SK-N-SH treated with all-trans-retinoic acid at 6 μM for 48 hours (cell line): ENCODE data around the gene TFPT.

Experiments
- ATAC-seq: fragments of 200-7000 bp; cut with Tn5 transposase; 3 replicates; pipeline ENCODE4 v1.9.1; 2020; ENCODE audit warnings: mild to moderate bottlenecking, moderate library complexity
- ARNTL ChIP-seq: fragments of 450-650 bp; formaldehyde crosslinking; IDR thresholded peaks from 2 replicates; pipeline ENCODE4 v1.5.0; 2020; ENCODE audit warnings: low read depth, mild to moderate bottlenecking, moderate library complexity, borderline replicate concordance
- BACH2 ChIP-seq: fragments of 250-450 bp; sonication (Bioruptor Pico); IDR thresholded peaks from 2 replicates; pipeline ENCODE4 v1.9.0; 2021; ENCODE audit warnings: mild to moderate bottlenecking, borderline replicate concordance
- CSDC2 ChIP-seq: fragments of 250-450 bp; sonication (Bioruptor Pico); IDR thresholded peaks from 2 replicates; pipeline ENCODE4 v1.5.0; 2020; ENCODE audit warnings: mild to moderate bottlenecking, moderate library complexity
- ESRRG ChIP-seq: fragments of 250-450 bp; sonication (Bioruptor Pico); IDR thresholded peaks from 2 replicates; pipeline ENCODE4 v1.6.1; 2021; ENCODE audit warnings: mild to moderate bottlenecking
- GLIS3 ChIP-seq: fragments of 250-450 bp; sonication (Bioruptor Pico); IDR thresholded peaks from 2 replicates; pipeline ENCODE4 v1.5.0; 2020; ENCODE audit warnings: mild to moderate bottlenecking, moderate library complexity
- OSR1 ChIP-seq: fragments of 250-450 bp; sonication (Bioruptor Pico); IDR thresholded peaks from 2 replicates; pipeline ENCODE4 v1.8.0; 2022; ENCODE audit warnings: moderate library complexity, mild to moderate bottlenecking, inconsistent platforms
- PPARA ChIP-seq: fragments of 250-450 bp; sonication (Bioruptor Pico); IDR thresholded peaks from 2 replicates; pipeline ENCODE4 v1.5.0; 2020; ENCODE audit warnings: mild to moderate bottlenecking, borderline replicate concordance
- RARB ChIP-seq: fragments of 250-450 bp; sonication (Bioruptor Pico); IDR thresholded peaks from 2 replicates; pipeline ENCODE4 v1.8.0; 2021; ENCODE audit warnings: mild to moderate bottlenecking, moderate library complexity
- SNAI2 ChIP-seq: fragments of 250-450 bp; sonication (Bioruptor Pico); IDR thresholded peaks from 2 replicates; pipeline ENCODE4 v1.5.0; 2020; ENCODE audit warnings: mild to moderate bottlenecking, moderate library complexity
- TCF4 ChIP-seq: fragments of 250-450 bp; sonication (Bioruptor Pico); IDR thresholded peaks from 2 replicates; pipeline ENCODE4 v1.8.0; 2021; ENCODE audit warnings: mild to moderate bottlenecking, moderate library complexity, borderline replicate concordance
- TOX ChIP-seq: fragments of 250-450 bp; sonication (Bioruptor Pico); IDR thresholded peaks from 2 replicates; pipeline ENCODE4 v1.8.0; 2021; ENCODE audit warnings: mild to moderate bottlenecking, moderate library complexity, borderline replicate concordance
- ZC3H10 ChIP-seq: fragments of 250-450 bp; sonication (Bioruptor Pico); IDR thresholded peaks from 2 replicates; pipeline ENCODE4 v1.5.1; 2021; ENCODE audit warnings: mild to moderate bottlenecking, moderate library complexity
- ZFP3 ChIP-seq: fragments of 250-450 bp; sonication (Bioruptor Pico); IDR thresholded peaks from 2 replicates; pipeline ENCODE4 v1.5.0; 2020; ENCODE audit warnings: mild to moderate bottlenecking, moderate library complexity
- ZFP30 ChIP-seq: fragments of 450-650 bp; formaldehyde crosslinking; IDR thresholded peaks from 2 replicates; pipeline ENCODE4 v1.5.0; 2022; ENCODE audit warnings: mild to moderate bottlenecking, moderate library complexity
- ZNF565 ChIP-seq: fragments of 450-650 bp; formaldehyde crosslinking; conservative IDR thresholded peaks from 2 replicates; pipeline ENCODE4 v1.5.0; 2020; ENCODE audit warnings: low read depth, mild to moderate bottlenecking, moderate library complexity
- ZNF70 ChIP-seq: fragments of 450-650 bp; formaldehyde crosslinking; IDR thresholded peaks from 2 replicates; pipeline ENCODE4 v1.5.0; 2020; ENCODE audit warnings: mild to moderate bottlenecking, moderate library complexity
- ZNF8 ChIP-seq: fragments of 450-650 bp; formaldehyde crosslinking; IDR thresholded peaks from 2 replicates; pipeline ENCODE4 v1.5.0; 2020; ENCODE audit warnings: mild to moderate bottlenecking, moderate library complexity
- TF ChIP-seq, protein P1 (sequence below): fragments of 250-450 bp; sonication (Bioruptor Pico); IDR thresholded peaks from 2 replicates; pipeline ENCODE4 v1.8.0; 2020; ENCODE audit warnings: mild to moderate bottlenecking, moderate library complexity, borderline replicate concordance
- TF ChIP-seq, protein P2 (sequence below): fragments of 250-450 bp; sonication (Bioruptor Pico); IDR thresholded peaks from 2 replicates; pipeline ENCODE4 v1.5.0; 2020; ENCODE audit warnings: mild to moderate bottlenecking, moderate library complexity
- TF ChIP-seq, protein P3 (sequence below): fragments of 250-450 bp; sonication (Bioruptor Pico); IDR thresholded peaks from 2 replicates; pipeline ENCODE4 v1.8.0; 2021; ENCODE audit warnings: low read depth, mild to moderate bottlenecking, moderate library complexity, borderline replicate concordance
- TF ChIP-seq, protein P4 (sequence below): fragments of 250-450 bp; sonication (Bioruptor Pico); IDR thresholded peaks from 2 replicates; pipeline ENCODE4 v1.5.1; 2021; ENCODE audit warnings: mild to moderate bottlenecking, moderate library complexity

The TFPT gene

DNA sequence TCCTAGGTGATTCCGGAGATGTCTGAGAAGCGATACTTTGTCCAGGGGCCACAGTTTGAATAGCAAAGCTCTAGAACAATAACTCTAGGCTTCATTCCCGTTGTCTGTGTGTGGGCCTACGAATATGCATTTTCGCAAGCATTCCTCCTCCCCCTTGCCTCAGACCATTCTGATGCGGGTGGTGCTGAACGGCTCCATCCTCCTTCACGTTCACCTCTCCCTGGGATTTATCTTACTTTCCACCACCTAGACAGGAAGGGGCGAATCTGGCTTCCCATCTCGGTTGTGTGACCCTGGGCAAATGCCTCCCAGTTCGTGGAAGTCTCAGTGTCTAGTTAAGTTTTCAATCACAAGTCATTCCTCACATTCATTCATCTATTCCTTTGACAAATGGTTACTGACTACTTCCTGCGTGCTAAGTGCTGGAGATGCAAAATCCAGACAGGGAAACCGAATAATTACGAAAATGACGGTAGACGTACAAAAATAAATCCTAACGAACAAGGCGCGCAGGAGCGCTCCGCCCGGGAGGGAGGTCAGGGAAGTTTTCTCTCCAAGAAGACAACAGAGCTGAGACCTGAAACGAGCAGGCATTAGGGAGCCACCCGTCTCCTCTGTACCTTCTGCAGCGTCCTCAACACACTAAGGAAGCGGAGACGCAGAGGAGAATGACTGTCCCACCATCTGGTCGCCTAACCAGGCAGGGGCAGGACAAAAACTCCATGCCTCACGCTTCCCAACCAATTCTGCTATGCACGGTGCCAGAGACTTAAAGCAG lies 20.8 kb upstream of the TFPT start:
- TF ChIP-seq, protein P1, sequence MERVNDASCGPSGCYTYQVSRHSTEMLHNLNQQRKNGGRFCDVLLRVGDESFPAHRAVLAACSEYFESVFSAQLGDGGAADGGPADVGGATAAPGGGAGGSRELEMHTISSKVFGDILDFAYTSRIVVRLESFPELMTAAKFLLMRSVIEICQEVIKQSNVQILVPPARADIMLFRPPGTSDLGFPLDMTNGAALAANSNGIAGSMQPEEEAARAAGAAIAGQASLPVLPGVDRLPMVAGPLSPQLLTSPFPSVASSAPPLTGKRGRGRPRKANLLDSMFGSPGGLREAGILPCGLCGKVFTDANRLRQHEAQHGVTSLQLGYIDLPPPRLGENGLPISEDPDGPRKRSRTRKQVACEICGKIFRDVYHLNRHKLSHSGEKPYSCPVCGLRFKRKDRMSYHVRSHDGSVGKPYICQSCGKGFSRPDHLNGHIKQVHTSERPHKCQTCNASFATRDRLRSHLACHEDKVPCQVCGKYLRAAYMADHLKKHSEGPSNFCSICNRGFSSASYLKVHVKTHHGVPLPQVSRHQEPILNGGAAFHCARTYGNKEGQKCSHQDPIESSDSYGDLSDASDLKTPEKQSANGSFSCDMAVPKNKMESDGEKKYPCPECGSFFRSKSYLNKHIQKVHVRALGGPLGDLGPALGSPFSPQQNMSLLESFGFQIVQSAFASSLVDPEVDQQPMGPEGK (CRISPR knock-in tag), result no peak
- TF ChIP-seq, protein P2, sequence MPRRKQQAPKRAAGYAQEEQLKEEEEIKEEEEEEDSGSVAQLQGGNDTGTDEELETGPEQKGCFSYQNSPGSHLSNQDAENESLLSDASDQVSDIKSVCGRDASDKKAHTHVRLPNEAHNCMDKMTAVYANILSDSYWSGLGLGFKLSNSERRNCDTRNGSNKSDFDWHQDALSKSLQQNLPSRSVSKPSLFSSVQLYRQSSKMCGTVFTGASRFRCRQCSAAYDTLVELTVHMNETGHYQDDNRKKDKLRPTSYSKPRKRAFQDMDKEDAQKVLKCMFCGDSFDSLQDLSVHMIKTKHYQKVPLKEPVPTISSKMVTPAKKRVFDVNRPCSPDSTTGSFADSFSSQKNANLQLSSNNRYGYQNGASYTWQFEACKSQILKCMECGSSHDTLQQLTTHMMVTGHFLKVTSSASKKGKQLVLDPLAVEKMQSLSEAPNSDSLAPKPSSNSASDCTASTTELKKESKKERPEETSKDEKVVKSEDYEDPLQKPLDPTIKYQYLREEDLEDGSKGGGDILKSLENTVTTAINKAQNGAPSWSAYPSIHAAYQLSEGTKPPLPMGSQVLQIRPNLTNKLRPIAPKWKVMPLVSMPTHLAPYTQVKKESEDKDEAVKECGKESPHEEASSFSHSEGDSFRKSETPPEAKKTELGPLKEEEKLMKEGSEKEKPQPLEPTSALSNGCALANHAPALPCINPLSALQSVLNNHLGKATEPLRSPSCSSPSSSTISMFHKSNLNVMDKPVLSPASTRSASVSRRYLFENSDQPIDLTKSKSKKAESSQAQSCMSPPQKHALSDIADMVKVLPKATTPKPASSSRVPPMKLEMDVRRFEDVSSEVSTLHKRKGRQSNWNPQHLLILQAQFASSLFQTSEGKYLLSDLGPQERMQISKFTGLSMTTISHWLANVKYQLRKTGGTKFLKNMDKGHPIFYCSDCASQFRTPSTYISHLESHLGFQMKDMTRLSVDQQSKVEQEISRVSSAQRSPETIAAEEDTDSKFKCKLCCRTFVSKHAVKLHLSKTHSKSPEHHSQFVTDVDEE (CRISPR knock-in tag), result no peak
- TF ChIP-seq PPARA (no peak), ZC3H10 (no peak), ZFP3 (CRISPR knock-in tag) (no peak), ZNF565 (CRISPR knock-in tag) (no peak), ZNF8 (CRISPR knock-in tag) (no peak), SNAI2 (CRISPR knock-in tag) (no peak), OSR1 (no peak), TCF4 (CRISPR knock-in tag) (no peak), ESRRG (CRISPR knock-in tag) (no peak), CSDC2 (no peak), ARNTL (CRISPR knock-in tag) (no peak), ZNF70 (CRISPR knock-in tag) (no peak)
- TF ChIP-seq, protein P3, sequence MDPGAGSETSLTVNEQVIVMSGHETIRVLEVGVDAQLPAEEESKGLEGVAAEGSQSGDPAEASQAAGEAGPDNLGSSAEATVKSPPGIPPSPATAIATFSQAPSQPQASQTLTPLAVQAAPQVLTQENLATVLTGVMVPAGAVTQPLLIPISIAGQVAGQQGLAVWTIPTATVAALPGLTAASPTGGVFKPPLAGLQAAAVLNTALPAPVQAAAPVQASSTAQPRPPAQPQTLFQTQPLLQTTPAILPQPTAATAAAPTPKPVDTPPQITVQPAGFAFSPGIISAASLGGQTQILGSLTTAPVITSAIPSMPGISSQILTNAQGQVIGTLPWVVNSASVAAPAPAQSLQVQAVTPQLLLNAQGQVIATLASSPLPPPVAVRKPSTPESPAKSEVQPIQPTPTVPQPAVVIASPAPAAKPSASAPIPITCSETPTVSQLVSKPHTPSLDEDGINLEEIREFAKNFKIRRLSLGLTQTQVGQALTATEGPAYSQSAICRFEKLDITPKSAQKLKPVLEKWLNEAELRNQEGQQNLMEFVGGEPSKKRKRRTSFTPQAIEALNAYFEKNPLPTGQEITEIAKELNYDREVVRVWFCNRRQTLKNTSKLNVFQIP (CRISPR knock-in tag), result no peak
- ATAC-seq, result peak; percentile 4

DNA sequence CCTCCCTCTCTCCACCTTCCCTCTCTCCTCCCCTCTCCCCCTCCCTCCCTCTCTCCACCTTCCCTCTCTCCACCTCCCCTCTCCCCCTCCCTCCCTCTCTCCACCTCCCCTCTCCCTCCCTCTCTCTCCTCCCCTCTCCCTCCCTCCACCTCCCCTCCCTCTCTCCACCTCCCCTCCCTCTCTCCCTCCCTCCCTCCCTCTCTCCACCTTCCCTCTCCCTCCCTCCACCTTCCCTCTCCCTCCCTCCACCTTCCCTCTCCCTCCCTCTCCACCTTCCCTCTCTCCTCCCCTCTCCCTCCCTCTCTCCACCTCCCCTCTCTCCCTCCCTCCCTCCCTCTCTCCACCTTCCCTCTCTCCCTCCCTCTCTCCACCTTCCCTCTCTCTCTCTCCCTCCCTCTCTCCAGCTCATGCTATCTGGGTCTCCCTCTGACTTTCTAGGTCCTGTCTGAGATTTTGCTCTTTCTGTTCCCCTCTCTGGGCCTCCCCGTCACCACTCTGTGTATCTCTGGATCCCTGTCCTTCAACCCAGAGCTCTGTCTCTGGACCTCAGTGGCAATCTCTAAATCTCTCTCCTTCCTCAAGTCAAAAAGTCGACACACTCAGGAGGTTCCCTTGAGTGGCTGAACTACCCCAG lies 18.6 kb upstream of the TFPT start:
- TF ChIP-seq GLIS3 (CRISPR knock-in tag) (no peak), CSDC2 (no peak), OSR1 (no peak), TCF4 (CRISPR knock-in tag) (no peak), ESRRG (CRISPR knock-in tag) (no peak), ZC3H10 (no peak), TOX (CRISPR knock-in tag) (no peak), PPARA (no peak), ZNF70 (CRISPR knock-in tag) (no peak), ZFP30 (CRISPR knock-in tag) (no peak), RARB (CRISPR knock-in tag) (no peak), ARNTL (CRISPR knock-in tag) (no peak), BACH2 (CRISPR knock-in tag) (no peak), ZNF565 (CRISPR knock-in tag) (no peak)
- TF ChIP-seq, protein P1 (CRISPR knock-in tag), result no peak
- TF ChIP-seq, protein P4, sequence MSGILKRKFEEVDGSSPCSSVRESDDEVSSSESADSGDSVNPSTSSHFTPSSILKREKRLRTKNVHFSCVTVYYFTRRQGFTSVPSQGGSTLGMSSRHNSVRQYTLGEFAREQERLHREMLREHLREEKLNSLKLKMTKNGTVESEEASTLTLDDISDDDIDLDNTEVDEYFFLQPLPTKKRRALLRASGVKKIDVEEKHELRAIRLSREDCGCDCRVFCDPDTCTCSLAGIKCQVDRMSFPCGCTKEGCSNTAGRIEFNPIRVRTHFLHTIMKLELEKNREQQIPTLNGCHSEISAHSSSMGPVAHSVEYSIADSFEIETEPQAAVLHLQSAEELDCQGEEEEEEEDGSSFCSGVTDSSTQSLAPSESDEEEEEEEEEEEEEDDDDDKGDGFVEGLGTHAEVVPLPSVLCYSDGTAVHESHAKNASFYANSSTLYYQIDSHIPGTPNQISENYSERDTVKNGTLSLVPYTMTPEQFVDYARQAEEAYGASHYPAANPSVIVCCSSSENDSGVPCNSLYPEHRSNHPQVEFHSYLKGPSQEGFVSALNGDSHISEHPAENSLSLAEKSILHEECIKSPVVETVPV (CRISPR knock-in tag), result no peak
- ATAC-seq, result no peak
